Measurements from ENCODE around the gene RPL31.

RPL31 gene

DNA sequence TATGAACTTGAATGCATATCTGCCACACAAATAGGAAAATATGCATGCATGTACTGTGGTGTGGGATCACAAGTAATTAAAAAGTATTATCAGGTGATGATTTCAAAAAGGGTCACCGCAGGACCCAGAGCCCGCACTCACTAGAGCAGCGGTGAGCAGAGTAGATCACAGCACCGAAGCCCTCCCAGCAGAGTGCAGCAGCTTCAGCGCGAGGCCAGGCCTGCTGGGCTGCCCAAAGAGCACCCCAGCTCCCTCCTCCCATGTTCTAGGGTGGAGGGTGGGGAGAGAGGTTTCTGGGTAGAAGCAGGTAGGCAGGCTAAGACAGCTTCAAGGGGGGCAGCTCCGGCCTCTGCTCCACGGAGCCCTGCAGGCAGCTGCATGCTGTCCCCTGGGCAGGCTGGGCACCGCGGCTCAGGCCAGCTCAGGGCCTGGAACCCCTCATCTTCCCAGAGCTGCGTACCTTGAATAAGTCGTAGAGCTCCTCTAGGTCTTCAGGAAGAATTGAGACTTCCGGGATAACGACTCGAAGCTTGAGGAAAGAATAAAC is 24.9 kb downstream of the RPL31 start:
- H3K27ac ChIP-seq: peak overlapping the region; percentile 56; the same call in 1 of the 2 replicates
- TF ChIP-seq, protein P1, sequence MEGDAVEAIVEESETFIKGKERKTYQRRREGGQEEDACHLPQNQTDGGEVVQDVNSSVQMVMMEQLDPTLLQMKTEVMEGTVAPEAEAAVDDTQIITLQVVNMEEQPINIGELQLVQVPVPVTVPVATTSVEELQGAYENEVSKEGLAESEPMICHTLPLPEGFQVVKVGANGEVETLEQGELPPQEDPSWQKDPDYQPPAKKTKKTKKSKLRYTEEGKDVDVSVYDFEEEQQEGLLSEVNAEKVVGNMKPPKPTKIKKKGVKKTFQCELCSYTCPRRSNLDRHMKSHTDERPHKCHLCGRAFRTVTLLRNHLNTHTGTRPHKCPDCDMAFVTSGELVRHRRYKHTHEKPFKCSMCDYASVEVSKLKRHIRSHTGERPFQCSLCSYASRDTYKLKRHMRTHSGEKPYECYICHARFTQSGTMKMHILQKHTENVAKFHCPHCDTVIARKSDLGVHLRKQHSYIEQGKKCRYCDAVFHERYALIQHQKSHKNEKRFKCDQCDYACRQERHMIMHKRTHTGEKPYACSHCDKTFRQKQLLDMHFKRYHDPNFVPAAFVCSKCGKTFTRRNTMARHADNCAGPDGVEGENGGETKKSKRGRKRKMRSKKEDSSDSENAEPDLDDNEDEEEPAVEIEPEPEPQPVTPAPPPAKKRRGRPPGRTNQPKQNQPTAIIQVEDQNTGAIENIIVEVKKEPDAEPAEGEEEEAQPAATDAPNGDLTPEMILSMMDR (conservative IDR thresholded peaks at IDR 0.05): no peak
- no peak for TF ChIP-seq ZFX (IDR thresholded peaks at IDR 0.05)

DNA sequence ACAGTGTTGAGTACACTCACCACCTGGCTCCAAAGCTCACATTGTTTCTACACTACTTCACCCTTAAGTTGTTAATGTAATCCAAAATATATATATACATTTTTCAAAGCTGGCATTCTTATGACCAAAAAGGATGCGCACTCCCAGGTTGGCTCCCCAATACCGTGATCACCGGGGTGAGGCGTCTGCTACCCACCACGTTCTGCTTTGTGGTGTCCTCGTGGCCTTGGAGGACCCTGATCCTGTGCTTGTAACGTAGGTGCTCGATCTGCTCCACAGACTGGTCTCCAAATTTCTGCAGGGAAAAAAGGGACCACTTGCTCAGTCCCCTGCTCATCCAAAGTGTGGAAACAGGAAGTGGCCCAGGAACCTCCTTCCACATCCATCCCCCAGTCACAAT is 25.8 kb downstream of the RPL31 start:
- no peak overlapping the region for H3K27ac ChIP-seq
- TF ChIP-seq, protein P1 (conservative IDR thresholded peaks at IDR 0.05): no peak
- no peak for TF ChIP-seq ZFX (IDR thresholded peaks at IDR 0.05)

DNA sequence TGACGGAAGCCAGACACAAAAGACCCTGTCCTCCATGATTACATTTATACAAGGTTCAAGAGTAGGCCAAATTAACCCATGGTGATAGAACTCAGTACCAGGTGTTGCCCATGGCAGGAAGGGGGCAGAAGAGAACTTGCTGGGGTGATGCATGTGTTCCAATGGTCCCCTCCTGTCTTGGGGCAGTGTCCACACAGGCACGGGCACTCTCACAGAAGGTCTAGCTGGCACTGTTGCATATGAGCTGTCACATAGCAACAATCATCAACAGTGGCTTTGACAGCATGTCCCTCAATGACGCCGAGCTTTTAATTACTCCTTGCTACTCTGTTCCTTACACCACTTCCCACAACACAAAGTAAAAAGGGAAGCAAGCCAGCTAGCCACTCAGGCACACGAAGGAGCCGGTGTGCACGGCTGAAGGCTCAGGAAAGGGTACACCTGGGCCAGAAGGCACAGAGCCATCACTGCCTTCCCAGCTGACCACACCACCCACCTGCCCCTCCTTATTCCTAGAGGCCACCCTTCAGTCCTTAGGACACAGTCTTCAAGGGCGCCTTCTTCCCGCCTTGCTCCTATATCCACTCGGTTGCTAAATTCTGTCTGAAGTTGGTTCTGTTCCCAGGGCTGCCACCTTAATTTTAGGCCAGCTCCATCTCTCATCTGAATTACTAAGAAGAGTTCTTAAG is 28.9 kb downstream of the RPL31 start:
- H3K27ac ChIP-seq: no peak overlapping the region
- no peak for TF ChIP-seq ZFX (IDR thresholded peaks at IDR 0.05)
- TF ChIP-seq, protein P1 (conservative IDR thresholded peaks at IDR 0.05): no peak

DNA sequence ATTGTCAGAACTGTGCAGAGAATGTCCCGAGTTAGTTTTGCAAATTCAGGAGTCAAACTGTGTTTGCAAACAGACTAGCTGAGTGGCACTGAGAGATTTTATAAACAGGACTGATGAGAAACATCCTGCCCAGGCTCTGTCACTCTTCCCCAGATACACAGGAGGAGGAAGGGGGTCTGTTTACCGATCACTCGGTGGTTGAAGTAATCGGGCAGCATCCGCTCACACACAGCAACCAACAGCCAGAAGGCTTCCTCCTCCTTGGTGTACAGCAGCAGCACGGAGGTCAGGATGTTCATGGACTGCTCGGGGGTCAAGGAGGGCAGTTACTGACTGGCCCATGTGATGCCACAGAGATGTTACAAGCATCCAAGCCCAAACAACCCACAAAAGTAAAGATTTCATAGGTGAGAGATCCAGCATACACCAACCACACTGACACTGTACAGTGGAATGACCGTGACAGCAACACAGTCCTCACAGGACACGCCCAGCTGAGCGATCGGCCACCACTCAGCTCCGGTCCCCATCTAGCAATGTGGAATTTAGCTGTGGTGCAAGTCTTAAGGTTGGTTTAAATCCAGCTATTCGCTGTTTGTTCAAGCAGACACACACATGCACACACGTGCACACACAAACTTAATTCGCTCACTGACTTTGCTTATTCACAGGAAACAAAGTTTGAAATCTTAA is 30.1 kb downstream of the RPL31 start:
- no peak overlapping the region for H3K27ac ChIP-seq

DNA sequence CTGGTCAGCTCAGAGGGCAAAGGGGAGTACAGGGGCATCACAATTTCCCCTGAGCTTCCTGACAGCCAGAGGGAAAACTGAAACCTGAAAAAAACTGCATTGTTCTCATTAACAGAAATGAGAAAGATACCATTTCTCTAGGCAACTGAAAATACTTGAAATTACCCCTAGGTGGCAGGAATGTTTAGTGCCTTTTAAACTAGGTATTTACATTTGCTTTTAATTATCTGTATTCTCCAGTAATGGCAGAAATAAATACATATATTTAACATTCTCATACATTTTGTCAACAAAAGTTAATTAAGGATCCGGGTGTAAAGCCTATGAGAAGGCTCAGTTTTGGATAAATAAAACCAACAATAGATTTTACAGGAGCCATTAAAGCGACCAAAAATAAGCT is 34.5 kb downstream of the RPL31 start:
- TF ChIP-seq ZFX (IDR thresholded peaks at IDR 0.05): no peak
- TF ChIP-seq, protein P1 (conservative IDR thresholded peaks at IDR 0.05): peak; percentile 75
- H3K27ac ChIP-seq: no peak overlapping the region

More for the DNA sequence above, 30.1 kb downstream of the RPL31 start:
- TF ChIP-seq, protein P1 (conservative IDR thresholded peaks at IDR 0.05): no peak
- no peak for TF ChIP-seq ZFX (IDR thresholded peaks at IDR 0.05)

DNA sequence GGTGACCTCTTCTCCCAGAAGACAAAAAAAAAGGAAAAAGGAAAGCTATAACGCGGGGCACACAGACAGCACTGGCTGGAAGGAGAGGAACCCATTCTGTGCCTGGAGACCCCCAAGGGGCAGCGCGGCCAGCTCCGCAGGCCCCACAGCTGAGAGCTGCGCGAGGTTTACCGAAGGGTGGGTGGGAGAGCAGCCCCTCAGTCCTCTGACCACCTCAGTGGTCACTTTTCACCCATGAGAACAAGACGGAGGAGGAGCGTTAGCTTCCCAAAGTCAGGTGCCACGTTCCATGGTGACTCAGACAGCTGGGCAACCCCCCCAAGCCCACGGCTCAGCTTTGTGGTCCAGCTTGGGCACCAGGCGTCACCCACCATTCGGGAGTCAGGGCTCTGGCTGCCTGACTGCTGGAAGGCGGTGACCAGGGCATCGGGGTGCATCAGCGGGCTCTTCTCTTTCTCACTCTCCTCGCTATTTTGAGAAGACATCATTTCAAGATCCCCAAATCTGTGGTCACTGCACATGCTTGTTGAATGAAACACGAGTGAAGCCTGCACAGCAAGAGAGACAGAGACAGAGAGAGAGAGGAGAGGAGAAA is 35.2 kb downstream of the RPL31 start:
- no peak overlapping the region for H3K27ac ChIP-seq
- no peak for TF ChIP-seq ZFX (IDR thresholded peaks at IDR 0.05)
- TF ChIP-seq, protein P1 (conservative IDR thresholded peaks at IDR 0.05): no peak

Data from C4-2B (cell line).